Heart left ventricle (tissue), 13 donors: ENCODE data around the gene PPP1R12C.

Experiments
- CTCF ChIP-seq, 12 donors: fragments of 200-600 bp; sonication (generic) in 4 of 12; IDR thresholded peaks; one replicate each; pipeline versions ENCODE4 v1.5.0 to v1.8.0; 2018 to 2022; ENCODE audit warnings: antibody characterized with exemption in 12 of 12, mild to moderate bottlenecking in 5 of 12
- POLR2A ChIP-seq, 2 donors: fragments of 450-650 bp; IDR thresholded peaks; one replicate each; pipeline ENCODE4 v1.6.1; 2017; ENCODE audit warnings: antibody characterized with exemption in 2 of 2, mild to moderate bottlenecking in 2 of 2, moderate library complexity in 2 of 2
- donor health status: ischemic (EF 13 %, LVEDD 7.1; RV severe dilation, severe dysfunction).
- donor health status: DM: no; HTN: yes; CAD: no.
- donor health status: DM: no; HTN: no; CAD: no.
- donor health status: ischemic (EF 25% LVEDD 6.9; RV normal size, moderate dysfunction).
- donor health status: ischemic (EF 25% LVEDD 5.7; RV mildly dilated, moderate dysfunction).
- donor health status: ischemic (EF 35%, LVEDD 5.7; RV mildly dilated, moderate dysfunction).
- donor health status: nonischemic (EF 11% LVEDD 7.7; RV severe dilation, severe dysfunction).
- donor health status: DM: yes; HTN: yes; CAD: no.
- donor health status: PGD.
- donor health status: ischemic (EF 29% LVEDD 5.4; RV normal size, mild dysfunction).
- donor health status: nonischemic (EF 23%, LVEDD 6.1; RV moderate dilation, normal function).

GRCh38 chr19:55042688-55043087, 74.7 kb downstream of the PPP1R12C start:
- no peak for TF ChIP-seq CTCF (IDR thresholded peaks at IDR 0.05)
- no peak for TF ChIP-seq POLR2A (IDR thresholded peaks at IDR 0.05)
